ENCODE data around the gene PAM.

PAM gene

DNA sequence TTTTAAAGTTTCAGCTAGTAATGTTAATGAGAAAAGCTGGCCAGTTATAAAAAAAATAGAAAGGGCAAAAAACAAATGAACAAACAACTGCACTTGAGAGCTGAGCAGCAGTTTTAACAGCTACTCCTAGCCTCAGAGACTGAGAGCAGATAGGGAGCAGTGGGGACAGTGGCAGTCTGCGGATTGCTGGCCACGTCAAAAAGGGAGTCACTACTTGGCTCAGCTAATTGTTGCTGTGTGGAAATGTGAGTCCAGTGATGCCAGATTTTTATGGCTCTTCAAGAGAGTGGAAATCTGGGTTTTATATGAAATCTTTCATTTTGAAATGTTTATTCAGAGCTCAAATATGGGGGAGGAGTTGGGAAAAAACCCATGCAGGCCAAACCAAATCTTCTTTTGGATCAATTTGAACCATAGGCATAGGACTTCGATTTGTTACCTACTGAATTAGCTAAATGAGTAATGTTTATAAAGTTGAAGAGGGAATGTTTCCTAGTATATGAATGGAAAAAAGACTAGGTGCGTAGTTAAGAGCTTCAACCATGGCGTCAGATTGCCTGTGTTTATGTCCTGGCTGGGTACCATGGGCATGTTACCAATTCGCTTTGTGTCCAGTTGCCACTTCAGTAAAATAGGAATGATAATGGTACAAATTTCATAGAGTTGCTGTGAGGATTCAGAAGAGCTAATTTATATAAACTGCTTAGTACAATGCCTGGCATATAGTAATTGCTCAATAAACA, 102.1 kb downstream of the PAM start:
- no peaks in the 10 kb centered on the region for H3K9me3 Mint-ChIP-seq
- DNase-seq = no peak
- CTCF ChIA-PET = interaction anchor here (0.6 to 0.7 kb wide), 2 partner anchors 36 to 167 kb away, joined by 3 read pairs; no protein-coding TSS in a partner anchor
- H3K36me3 Mint-ChIP-seq = no peaks in the 10 kb centered on the region
- peaks cover 8% of the 10 kb centered on the region for H3K4me1 Mint-ChIP-seq
- H3K4me3 Mint-ChIP-seq = no peak overlapping the region
- H3K27ac Mint-ChIP-seq = no peak overlapping the region
- no peaks in the 10 kb centered on the region for H3K27me3 Mint-ChIP-seq

DNA sequence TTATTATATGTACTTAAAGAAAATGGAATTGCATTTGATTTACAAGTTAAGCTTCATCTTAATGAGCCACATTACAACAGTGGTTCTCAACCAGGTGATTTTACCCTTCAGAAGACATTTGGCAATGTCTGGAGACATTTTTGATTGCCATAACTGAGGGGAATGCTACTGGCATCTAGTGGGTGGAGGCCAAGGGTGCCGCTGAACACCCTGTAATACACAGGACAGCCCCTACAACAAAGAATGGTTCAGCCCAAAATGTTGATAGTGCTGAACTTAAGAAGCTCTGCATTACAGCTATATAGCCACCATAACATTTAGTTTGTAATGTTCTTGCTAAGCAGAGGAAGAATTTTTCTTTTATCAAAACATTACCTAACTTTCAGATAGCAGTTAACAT, 103.1 kb downstream of the PAM start:
- no peak for DNase-seq
- no peaks in the 10 kb centered on the region for H3K36me3 Mint-ChIP-seq
- H3K4me1 Mint-ChIP-seq = peaks cover 8% of the 10 kb centered on the region

DNA sequence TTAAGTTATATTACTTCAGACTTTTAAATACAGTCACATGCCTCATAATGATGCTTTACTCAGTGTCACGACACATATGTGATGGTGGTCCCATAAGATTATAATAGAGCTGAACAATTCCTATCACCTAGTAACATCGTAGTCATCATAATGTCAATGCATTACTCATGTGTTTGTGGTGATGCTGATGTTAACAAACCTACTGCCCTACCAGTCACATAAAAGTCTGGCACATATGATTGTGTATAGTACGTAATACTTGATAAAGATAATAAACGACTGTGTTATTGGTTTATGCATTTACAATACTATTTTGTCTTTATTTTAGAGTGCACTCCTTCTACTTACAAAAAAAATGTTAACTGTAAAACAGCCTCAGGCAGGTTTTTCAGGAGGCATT, 103.7 kb downstream of the PAM start:
- Mint-ChIP-seq H3K27ac (no peak overlapping the region), H3K9me3 (no peaks in the 10 kb centered on the region), H3K4me3 (no peak overlapping the region), H3K27me3 (peaks cover 4% of the 10 kb centered on the region), H3K36me3 (no peaks in the 10 kb centered on the region), H3K4me1 (peaks cover 8% of the 10 kb centered on the region)
- DNase-seq = no peak
- CTCF ChIA-PET = interaction anchor here (1.1 kb wide), 1 partner anchor 19 kb away, joined by 3 read pairs; no protein-coding TSS in a partner anchor

More for the DNA sequence above, 103.1 kb downstream of the PAM start:
- no peaks in the 10 kb centered on the region for H3K9me3 Mint-ChIP-seq
- no peak overlapping the region for H3K27ac Mint-ChIP-seq
- CTCF ChIA-PET = no interaction called here
- H3K4me3 Mint-ChIP-seq = no peak overlapping the region
- peaks cover 2% of the 10 kb centered on the region for H3K27me3 Mint-ChIP-seq

DNA sequence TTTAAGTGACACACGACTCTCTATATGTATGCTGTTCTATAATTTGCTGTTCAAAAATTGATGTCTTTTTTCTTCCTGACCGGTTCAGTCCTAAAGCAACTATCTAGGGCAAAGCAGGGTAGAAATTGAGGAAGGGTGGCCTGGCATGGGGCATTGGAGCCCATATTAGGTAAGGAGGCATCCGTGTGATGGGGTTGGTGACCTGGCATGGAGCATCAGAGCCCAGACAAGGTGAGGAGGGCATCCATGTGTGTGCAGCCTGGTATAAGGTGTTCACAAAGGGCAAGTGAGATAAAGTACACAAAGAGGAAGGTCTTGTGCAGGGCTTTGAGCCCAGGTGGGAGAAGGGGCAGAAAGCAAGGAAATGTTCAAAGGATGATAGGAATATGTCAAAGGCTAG, 104.9 kb downstream of the PAM start:
- peaks cover 9% of the 10 kb centered on the region for H3K27me3 Mint-ChIP-seq
- no peaks in the 10 kb centered on the region for H3K9me3 Mint-ChIP-seq
- CTCF ChIA-PET = no interaction called here
- peaks cover 8% of the 10 kb centered on the region for H3K4me1 Mint-ChIP-seq
- no peaks in the 10 kb centered on the region for H3K36me3 Mint-ChIP-seq
- DNase-seq = no peak
- no peak overlapping the region for H3K4me3 Mint-ChIP-seq
- no peak overlapping the region for H3K27ac Mint-ChIP-seq

DNA sequence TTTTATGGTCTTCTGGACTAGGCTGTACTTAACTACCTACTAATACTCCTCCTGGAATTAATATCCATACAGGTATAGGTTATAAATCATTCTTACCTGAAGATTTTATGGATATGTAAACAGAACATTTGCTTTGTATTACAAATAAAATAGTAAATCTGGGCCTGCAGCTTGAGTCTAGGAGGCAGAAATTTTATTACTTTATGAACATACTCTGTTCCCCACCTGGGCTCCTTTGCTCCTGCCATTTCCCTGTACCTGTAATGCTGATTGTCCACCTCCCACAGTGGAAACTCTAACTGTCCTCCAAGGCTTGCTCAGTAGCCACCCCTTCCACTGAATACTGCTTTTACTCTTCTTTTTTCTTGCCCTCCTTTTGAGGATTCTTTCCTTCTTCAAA, 108.0 kb downstream of the PAM start:
- no peak overlapping the region for H3K4me3 Mint-ChIP-seq

DNA sequence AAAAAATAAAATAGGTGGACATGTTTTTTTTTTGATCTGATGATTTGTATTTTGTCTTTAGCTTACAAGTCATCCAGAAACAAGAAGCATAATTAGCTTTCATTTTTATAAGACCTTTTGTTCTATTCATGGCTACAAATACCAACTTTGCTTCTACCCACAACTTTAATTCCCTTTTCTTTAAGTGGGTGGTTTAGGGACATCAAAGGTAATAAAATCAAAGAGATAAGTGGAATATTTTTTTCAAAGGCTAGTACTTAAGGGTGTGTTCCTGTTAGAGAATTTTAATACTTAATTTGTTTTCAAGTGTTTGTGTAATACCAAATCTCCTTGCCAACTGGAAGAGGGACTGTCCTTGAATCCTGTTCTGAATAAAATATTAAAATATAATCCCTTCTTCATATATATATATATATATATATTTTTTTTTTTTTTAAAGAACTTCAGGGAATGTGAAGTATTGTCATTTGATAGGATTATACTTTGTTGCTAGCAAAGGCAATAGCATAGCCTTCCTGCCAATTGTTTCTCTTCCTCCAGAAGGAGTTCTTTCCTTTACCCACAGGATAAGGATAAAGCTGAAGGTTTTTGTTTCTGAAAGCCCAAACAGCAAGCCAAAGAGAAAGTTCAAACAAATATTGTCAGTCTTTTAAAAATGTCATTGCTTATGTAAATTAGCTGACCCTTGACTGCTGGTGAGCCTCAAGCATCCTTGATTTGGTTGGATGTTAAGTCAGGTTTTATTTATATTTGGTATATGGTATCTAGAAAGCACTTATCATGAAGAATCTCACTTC, 108.9 kb downstream of the PAM start:
- no peak for DNase-seq
- H3K27me3 Mint-ChIP-seq = peaks cover 27% of the 10 kb centered on the region
- peaks cover 4% of the 10 kb centered on the region for H3K36me3 Mint-ChIP-seq
- no peaks in the 10 kb centered on the region for H3K9me3 Mint-ChIP-seq
- H3K27ac Mint-ChIP-seq = no peak overlapping the region
- H3K4me1 Mint-ChIP-seq = peaks cover 10% of the 10 kb centered on the region
- CTCF ChIA-PET = interaction anchor here (0.6 to 1.2 kb wide), 2 partner anchors 80 to 183 kb away, joined by 3 read pairs; no protein-coding TSS in a partner anchor
- H3K4me3 Mint-ChIP-seq = no peak overlapping the region

More for the DNA sequence above, 108.0 kb downstream of the PAM start:
- Mint-ChIP-seq H3K27me3 (peaks cover 27% of the 10 kb centered on the region), H3K36me3 (peaks cover 2% of the 10 kb centered on the region), H3K9me3 (no peaks in the 10 kb centered on the region), H3K4me1 (peaks cover 10% of the 10 kb centered on the region), H3K27ac (no peak overlapping the region)
- CTCF ChIA-PET = no interaction called here
- DNase-seq = no peak

DNA sequence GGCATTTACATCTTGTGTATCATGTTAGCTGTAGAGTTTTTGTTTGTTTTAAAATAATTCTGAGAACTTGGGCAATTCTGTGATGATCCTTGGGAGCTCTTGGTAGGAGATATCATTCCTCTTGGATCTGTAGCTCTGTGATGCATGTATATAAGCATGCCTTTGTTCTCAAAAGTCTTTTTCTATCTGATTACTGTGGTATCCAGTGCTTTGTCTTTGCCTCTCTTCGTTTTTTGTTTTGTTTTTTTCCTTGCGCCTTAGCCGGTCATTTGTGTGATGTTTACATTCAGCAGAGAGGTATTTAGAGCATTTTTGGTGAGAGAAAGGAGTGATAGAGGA, 110.0 kb downstream of the PAM start:
- CTCF ChIA-PET = interaction anchor here (1.2 to 1.6 kb wide), 2 partner anchors 81 to 85 kb away, joined by 3 to 6 read pairs; no protein-coding TSS in a partner anchor
- Mint-ChIP-seq H3K27ac (no peak overlapping the region), H3K4me1 (peaks cover 10% of the 10 kb centered on the region), H3K9me3 (no peaks in the 10 kb centered on the region), H3K27me3 (peaks cover 27% of the 10 kb centered on the region), H3K36me3 (peaks cover 12% of the 10 kb centered on the region), H3K4me3 (peak overlapping the region; percentile 22)
- no peak for DNase-seq

DNA sequence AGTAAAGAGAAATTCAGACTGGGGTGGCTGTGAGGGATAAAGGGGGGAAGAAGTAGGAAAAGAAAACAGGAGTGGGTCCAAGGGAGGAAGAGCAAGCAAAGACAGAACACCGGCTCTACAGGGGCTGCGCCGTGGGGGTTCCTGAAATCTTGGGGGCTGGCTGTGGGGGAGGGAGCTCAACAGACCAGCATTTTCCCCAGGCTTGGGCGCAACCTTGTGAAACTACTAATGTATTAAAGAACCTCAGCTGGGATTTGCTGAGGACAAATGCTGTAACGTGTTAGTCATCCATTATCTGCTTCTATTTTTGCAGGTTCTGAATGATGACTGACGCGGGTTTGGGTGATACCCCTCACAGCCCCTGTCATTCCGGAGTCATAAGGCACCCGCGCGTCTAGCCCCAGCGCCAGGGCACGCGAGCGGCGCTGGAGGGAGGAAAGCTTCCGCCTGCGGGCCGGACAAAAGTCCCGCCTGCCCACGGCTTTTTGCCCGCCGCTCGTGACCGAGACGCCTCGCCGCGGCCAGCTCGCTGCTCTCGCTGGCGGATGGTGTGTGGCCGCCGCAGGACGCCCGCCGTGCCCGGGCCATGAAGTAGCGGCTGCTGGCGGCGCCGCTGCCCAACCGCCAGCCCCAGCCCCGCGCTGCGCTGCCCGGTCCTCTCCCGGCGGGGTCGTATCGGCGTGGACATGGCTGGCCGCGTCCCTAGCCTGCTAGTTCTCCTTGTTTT, 110.6 kb downstream of the PAM start:
- peaks cover 10% of the 10 kb centered on the region for H3K4me1 Mint-ChIP-seq
- CTCF ChIA-PET = interaction anchor here (1.6 kb wide), 1 partner anchor 85 kb away, joined by 6 read pairs; no protein-coding TSS in a partner anchor
- H3K36me3 Mint-ChIP-seq = peaks cover 12% of the 10 kb centered on the region
- peaks cover 27% of the 10 kb centered on the region for H3K27me3 Mint-ChIP-seq
- H3K27ac Mint-ChIP-seq = no peak overlapping the region
- peak; percentile 30 for DNase-seq
- no peaks in the 10 kb centered on the region for H3K9me3 Mint-ChIP-seq
- peak overlapping the region; percentile 69 for H3K4me3 Mint-ChIP-seq

DNA sequence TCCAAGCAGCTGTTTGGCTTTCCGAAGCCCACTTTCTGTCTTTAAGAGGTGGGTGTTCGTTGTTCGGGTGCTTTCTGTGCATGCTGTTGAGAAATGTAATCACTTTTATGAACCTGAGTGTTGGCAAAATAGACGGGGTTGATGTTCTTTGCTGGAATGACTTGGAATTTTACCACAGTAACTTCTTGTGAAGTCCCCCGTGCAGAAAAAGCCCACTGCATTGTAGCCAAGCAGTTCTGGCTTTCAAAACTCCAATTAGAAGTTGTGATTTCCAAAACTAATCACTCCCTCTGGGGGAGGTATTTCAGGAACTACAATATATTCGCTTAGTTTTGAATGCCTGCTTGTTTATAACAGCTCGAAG, 111.1 kb downstream of the PAM start:
- peaks cover 12% of the 10 kb centered on the region for H3K36me3 Mint-ChIP-seq
- H3K27me3 Mint-ChIP-seq = peaks cover 27% of the 10 kb centered on the region
- peaks cover 10% of the 10 kb centered on the region for H3K4me1 Mint-ChIP-seq
- H3K9me3 Mint-ChIP-seq = no peaks in the 10 kb centered on the region
- H3K4me3 Mint-ChIP-seq = peak overlapping the region; percentile 69
- DNase-seq = no peak
- CTCF ChIA-PET = interaction anchor here (1.6 kb wide), 1 partner anchor 86 kb away, joined by 6 read pairs; no protein-coding TSS in a partner anchor
- H3K27ac Mint-ChIP-seq = no peak overlapping the region

DNA sequence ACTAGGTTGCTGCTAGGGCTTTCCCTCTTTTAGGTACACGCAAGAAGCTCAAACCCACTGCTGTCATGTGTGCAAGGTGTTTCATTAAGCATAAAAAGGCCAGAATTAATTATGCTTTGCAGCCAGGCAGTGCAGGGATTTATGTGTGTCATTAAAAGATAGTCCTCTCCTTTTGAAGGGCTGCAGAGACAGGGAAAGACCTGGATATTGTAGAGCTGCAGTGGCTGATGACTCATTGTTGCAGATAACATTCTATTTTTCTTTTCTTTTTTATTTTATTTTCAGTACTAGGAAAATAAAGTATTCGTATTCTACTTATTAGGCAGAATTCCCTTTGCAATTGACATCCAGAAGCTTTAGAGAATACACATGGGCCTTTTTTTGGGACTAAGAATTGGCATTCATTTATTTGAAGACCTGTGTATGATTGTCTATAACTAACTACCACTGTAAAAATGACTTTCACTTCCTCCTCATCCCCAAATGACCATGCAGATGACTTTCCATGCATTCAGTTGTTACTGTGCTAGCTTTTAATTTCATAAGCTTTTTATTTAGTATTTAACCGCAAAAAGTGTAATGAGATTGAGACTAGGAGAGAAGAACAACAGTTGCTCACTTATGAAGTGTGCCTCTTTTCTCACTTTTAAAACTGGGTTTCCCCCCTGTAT, 113.0 kb downstream of the PAM start:
- peaks cover 10% of the 10 kb centered on the region for H3K4me1 Mint-ChIP-seq
- peaks cover 13% of the 10 kb centered on the region for H3K36me3 Mint-ChIP-seq
- H3K27me3 Mint-ChIP-seq = peaks cover 26% of the 10 kb centered on the region
- H3K27ac Mint-ChIP-seq = no peak overlapping the region
- no peak overlapping the region for H3K4me3 Mint-ChIP-seq
- CTCF ChIA-PET = interaction anchor here (1.2 to 1.5 kb wide), 2 partner anchors 22 to 107 kb away, joined by 3 read pairs; no protein-coding TSS in a partner anchor
- no peak for DNase-seq
- no peaks in the 10 kb centered on the region for H3K9me3 Mint-ChIP-seq

DNA sequence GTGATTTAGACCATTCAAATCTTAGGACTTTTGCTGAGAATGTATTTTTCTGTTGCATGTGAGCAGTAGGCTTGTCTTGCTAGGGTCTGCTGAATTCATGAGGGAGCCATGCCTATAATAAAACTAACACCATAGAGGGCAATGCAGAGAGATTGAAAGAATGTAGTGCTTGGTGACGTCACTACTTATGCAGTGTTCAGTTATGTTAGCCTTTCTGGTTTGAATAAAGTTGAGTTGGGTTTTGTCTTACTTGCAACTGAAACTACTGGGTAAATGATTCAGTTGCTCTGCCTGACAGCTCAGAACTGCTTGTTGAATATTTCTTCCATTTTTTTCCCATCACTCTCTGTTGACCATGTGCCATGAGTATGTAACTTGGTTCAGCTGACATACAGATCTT, 114.1 kb downstream of the PAM start:
- Mint-ChIP-seq H3K36me3 (peaks cover 14% of the 10 kb centered on the region), H3K27me3 (peaks cover 22% of the 10 kb centered on the region), H3K4me1 (peaks cover 10% of the 10 kb centered on the region), H3K27ac (no peak overlapping the region), H3K9me3 (no peaks in the 10 kb centered on the region), H3K4me3 (no peak overlapping the region)
- CTCF ChIA-PET = no interaction called here
- no peak for DNase-seq

DNA sequence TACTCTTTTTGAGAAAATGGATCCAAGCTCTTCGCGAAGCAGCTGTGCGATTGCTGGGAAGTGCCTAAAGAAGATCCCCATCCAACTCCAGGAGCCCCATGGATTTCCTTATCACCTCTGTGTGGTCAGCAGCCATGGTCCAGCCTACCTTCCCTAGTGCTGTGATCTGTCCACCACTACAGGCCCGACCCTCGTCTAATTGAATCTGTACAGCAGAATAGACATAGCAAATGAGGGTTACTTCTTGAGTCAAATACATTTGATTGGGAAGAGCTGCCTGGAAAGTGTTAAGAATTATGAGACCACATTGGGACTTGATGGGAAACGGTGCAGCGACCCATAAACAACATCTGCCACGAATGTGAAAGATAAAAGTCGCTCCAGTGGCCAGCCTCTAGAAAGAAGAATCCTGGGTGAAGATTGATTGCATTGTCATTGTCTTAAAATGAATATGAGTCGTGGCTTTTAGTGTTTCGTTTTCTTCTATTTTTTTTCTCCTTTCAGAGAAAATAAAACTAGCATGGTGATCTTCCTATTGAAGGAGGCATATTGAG, 118.4 kb downstream of the PAM start:
- Mint-ChIP-seq H3K27ac (no peak overlapping the region), H3K4me1 (no peaks in the 10 kb centered on the region), H3K4me3 (no peak overlapping the region), H3K36me3 (peaks cover 12% of the 10 kb centered on the region), H3K9me3 (no peaks in the 10 kb centered on the region), H3K27me3 (no peaks in the 10 kb centered on the region)
- CTCF ChIA-PET = no interaction called here
- no peak for DNase-seq

DNA sequence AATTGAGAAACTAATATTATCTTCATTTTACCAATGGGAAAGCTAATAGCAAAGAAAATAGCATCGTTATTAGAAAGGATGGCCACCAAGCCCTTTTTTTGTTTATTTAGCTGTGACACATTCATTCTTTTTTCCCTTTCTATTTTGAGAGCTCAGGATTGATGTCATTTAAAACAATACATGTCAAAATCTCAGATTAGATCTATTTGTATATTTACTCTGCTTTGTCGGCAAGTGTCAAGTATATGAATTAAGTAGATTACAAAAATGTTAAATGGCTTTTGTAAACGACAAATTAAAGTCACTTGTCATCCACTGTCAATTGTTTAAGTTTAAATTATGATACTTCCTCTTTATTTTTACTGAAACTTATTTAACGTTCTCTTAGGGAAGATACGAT, 118.9 kb downstream of the PAM start:
- DNase-seq = no peak
- H3K9me3 Mint-ChIP-seq = no peaks in the 10 kb centered on the region
- H3K36me3 Mint-ChIP-seq = peaks cover 10% of the 10 kb centered on the region
- H3K4me1 Mint-ChIP-seq = no peaks in the 10 kb centered on the region
- H3K27ac Mint-ChIP-seq = no peak overlapping the region
- CTCF ChIA-PET = no interaction called here
- no peak overlapping the region for H3K4me3 Mint-ChIP-seq
- no peaks in the 10 kb centered on the region for H3K27me3 Mint-ChIP-seq

Data from activated naive CD4-positive, alpha-beta T cell treated with anti-CD3 and anti-CD28 coated beads, Interleukin-2, amount 10 ng/mL, durations not matched to agents 7 days and 5 days (primary cell).